Chondrocyte (in vitro differentiated cells): Measurements from ENCODE around the gene WHAMM. TPM values are rescaled to one million over a fixed set of nuclear protein-coding genes. Genes with fewer than 3 reads are reported as not detected.

Source experiments
- DNase-seq: peaks from one replicate; pipeline ENCODE4 v3.0.0; 2021; ENCODE audit warnings: mixed read lengths, low spot score
- H3K27ac Mint-ChIP-seq: one replicate; pipeline ENCODE4 v1.8.0; 2021; ENCODE audit warnings: mild to moderate bottlenecking, moderate library complexity, mixed read lengths; ENCODE audit not compliant: unreplicated experiment
- H3K27me3 Mint-ChIP-seq: 2 replicates; pipeline ENCODE4 v1.8.0; 2021; ENCODE audit warnings: low read depth, mixed read lengths
- H3K36me3 Mint-ChIP-seq: 2 replicates; pipeline ENCODE4 v1.8.0; 2021; ENCODE audit warnings: low read depth, mixed read lengths
- H3K4me1 Mint-ChIP-seq: 2 replicates; pipeline ENCODE4 v1.8.0; 2021; ENCODE audit warnings: low read depth, mild to moderate bottlenecking, mixed read lengths
- H3K4me3 Mint-ChIP-seq: one replicate; pipeline ENCODE4 v1.8.0; 2021; ENCODE audit warnings: mild to moderate bottlenecking, moderate library complexity, mixed read lengths; ENCODE audit not compliant: unreplicated experiment
- H3K9me3 Mint-ChIP-seq: 2 replicates; pipeline ENCODE4 v1.8.0; 2021; ENCODE audit warnings: low read depth, mixed read lengths
- total RNA-seq: library from RNA; stranded (reverse); gene quantifications from 3 replicates; pipeline ENCODE4 v1.2.1, GENCODE V29; 2021
- TF ChIP-seq, protein P1 (sequence below): fragments of 200-600 bp; sonication (generic); IDR thresholded peaks from 2 replicates; pipeline ENCODE4 v1.5.0; 2021; ENCODE audit warnings: antibody characterized with exemption, mild to moderate bottlenecking, moderate library complexity

Gene WHAMM
- total RNA-seq, 1 donor from 2014 or later, result 10.0 TPM

DNA sequence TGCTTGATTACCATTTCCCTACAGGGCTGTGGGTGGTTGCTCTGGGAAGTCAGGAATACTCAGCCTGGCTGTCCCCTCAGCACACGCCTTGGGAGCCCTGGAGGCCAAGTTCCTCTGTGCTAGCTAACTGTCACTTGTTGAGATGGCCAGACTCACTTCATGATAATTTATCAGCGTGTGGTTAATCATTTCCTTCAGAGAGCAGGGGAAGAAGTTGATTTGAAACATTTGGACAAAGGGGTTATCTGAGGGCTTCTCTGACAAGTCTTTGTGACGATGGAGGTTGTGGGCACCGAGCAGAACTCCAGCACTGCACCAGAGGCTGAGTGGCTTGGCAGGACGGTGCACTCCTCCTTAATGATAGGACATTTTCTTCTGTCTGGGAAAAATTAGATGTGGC, 61.9 kb downstream of the WHAMM start:
- Mint-ChIP-seq H3K27me3 (no peaks in the 10 kb centered on the region), H3K9me3 (peaks cover 6% of the 10 kb centered on the region)
- TF ChIP-seq, protein P1, sequence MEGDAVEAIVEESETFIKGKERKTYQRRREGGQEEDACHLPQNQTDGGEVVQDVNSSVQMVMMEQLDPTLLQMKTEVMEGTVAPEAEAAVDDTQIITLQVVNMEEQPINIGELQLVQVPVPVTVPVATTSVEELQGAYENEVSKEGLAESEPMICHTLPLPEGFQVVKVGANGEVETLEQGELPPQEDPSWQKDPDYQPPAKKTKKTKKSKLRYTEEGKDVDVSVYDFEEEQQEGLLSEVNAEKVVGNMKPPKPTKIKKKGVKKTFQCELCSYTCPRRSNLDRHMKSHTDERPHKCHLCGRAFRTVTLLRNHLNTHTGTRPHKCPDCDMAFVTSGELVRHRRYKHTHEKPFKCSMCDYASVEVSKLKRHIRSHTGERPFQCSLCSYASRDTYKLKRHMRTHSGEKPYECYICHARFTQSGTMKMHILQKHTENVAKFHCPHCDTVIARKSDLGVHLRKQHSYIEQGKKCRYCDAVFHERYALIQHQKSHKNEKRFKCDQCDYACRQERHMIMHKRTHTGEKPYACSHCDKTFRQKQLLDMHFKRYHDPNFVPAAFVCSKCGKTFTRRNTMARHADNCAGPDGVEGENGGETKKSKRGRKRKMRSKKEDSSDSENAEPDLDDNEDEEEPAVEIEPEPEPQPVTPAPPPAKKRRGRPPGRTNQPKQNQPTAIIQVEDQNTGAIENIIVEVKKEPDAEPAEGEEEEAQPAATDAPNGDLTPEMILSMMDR, result no peak

DNA sequence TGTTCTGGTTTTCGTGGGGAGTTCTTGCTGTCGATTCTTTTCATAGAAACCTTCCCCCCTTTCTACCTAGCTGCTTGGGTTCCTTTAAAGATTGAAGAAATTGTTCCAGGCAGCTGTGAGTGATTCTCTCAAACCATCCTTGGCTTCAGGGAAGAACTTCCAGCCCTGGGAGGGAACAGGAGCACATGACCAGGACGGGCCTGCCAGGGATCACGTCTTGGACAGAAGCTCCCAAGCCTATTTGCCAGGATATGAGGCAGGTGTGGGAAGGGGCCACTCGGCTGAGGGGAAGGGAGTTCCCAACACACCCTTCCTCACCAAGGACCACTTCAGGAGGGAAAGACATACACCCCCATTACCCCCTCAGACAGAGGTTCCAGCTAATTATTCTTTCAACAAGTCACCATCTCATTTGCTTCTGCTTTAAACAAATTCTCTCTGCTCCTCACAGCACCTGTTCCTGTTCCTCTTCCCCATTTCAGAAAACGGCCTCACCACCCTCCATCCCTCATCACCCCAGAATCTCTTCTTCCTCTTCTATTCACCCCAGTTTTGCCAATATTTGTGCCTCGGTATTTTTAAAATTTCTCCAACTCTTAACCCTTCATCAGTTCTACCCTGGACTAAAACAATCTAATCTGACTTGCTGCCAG, 62.5 kb downstream of the WHAMM start:
- peaks cover 3% of the 10 kb centered on the region for H3K4me1 Mint-ChIP-seq
- H3K27ac Mint-ChIP-seq, result no peak overlapping the region
- H3K9me3 Mint-ChIP-seq, result peaks cover 6% of the 10 kb centered on the region
- TF ChIP-seq, protein P1, result no peak
- H3K27me3 Mint-ChIP-seq, result no peaks in the 10 kb centered on the region
- no peaks in the 10 kb centered on the region for H3K36me3 Mint-ChIP-seq
- H3K4me3 Mint-ChIP-seq, result no peak overlapping the region
- no peak for DNase-seq

More for the DNA sequence above, 61.9 kb downstream of the WHAMM start:
- Mint-ChIP-seq H3K36me3 (no peaks in the 10 kb centered on the region), H3K4me1 (peaks cover 3% of the 10 kb centered on the region), H3K27ac (no peak overlapping the region), H3K4me3 (no peak overlapping the region)
- no peak for DNase-seq

DNA sequence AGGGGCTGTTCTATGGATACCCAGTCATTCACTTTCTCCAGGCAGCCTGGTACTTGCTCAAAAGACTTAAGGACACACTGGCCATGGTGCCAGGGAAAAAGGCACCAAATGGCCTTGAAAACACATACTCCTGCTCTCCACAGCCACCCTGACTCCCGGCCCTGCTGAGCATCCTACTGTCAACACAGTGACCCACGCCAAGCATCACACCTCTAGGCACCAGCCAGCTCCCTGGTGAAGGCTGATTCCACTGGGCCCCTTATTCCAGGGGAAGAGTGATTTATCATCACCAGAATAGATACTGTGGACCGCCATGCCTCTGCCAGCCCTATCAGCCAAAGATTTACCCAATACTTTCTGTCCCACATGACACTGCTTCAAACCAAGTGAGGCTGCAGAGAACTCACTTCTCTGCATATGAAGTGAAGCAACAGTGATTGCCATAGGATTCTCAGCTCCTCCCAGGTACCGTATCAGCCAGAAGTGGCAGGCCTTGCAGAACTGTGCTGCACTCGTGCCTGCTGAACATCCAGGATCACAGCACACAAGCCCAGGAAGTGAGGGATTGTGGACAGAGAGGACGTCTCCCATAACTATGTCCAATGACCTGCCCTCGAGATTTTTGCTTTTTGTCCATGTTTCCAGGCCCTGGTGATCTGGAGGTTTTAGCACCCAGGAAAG, 63.7 kb downstream of the WHAMM start:
- Mint-ChIP-seq H3K27ac (no peak overlapping the region), H3K27me3 (no peaks in the 10 kb centered on the region), H3K4me1 (peaks cover 3% of the 10 kb centered on the region), H3K36me3 (no peaks in the 10 kb centered on the region), H3K9me3 (peaks cover 6% of the 10 kb centered on the region), H3K4me3 (no peak overlapping the region)
- no peak for DNase-seq
- TF ChIP-seq, protein P1, result no peak

- no peak overlapping the region for H3K4me3 Mint-ChIP-seq
- H3K9me3 Mint-ChIP-seq, result peaks cover 6% of the 10 kb centered on the region
- peaks cover 3% of the 10 kb centered on the region for H3K4me1 Mint-ChIP-seq
- no peaks in the 10 kb centered on the region for H3K36me3 Mint-ChIP-seq
- no peak for DNase-seq
- H3K27me3 Mint-ChIP-seq, result no peaks in the 10 kb centered on the region
- H3K27ac Mint-ChIP-seq, result no peak overlapping the region
- TF ChIP-seq, protein P1, result no peak
Observed at GRCh38 chr15:82874267-82874666, 64.8 kb downstream of the WHAMM start.

DNA sequence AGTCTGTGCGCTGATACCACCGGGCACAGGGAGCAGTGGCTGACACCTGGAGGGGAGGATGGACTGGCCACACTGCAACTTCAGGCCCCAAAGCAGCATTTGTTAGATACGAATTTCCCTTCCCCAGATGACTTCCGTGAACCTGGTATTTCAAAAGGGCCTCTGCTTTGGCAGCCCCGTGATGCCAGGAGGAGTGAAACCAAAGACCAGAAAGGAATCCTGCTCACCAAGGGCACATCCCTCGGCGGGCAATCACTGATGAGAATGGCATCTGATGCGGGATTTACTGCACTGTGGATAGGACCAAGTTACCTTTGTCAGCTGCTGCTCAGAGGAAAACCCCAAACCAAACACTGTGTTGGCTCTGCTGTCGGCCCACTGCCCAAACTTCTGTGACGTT, 65.5 kb downstream of the WHAMM start:
- no peaks in the 10 kb centered on the region for H3K36me3 Mint-ChIP-seq
- no peak overlapping the region for H3K4me3 Mint-ChIP-seq
- TF ChIP-seq, protein P1, result no peak
- DNase-seq, result no peak
- H3K4me1 Mint-ChIP-seq, result peaks cover 3% of the 10 kb centered on the region
- peaks cover 6% of the 10 kb centered on the region for H3K9me3 Mint-ChIP-seq
- H3K27me3 Mint-ChIP-seq, result no peaks in the 10 kb centered on the region
- no peak overlapping the region for H3K27ac Mint-ChIP-seq
